Myocyte (in vitro differentiated cells): ENCODE results near the gene EIF3A. TPM values are rescaled to one million over a fixed set of nuclear protein-coding genes. Genes with fewer than 3 reads are reported as not detected.
"Not testable (repeated sequence)": the region's sequence is repeated elsewhere in the genome, so short reads cannot be mapped to it uniquely, and the experiment has no call there.

Experiments
- DNase-seq: peaks from one replicate; pipeline ENCODE4 v3.0.0-alpha.2; 2012; ENCODE audit warnings: low read depth
- total RNA-seq: library from RNA; depleted of rRNA; stranded (reverse); fragments of >200 nt; gene quantifications from 2 replicates; pipeline ENCODE4 v1.2.3, GENCODE V29; 2014

EIF3A gene
- total RNA-seq, 1 donor from 2014 or later, result 169 TPM

DNA sequence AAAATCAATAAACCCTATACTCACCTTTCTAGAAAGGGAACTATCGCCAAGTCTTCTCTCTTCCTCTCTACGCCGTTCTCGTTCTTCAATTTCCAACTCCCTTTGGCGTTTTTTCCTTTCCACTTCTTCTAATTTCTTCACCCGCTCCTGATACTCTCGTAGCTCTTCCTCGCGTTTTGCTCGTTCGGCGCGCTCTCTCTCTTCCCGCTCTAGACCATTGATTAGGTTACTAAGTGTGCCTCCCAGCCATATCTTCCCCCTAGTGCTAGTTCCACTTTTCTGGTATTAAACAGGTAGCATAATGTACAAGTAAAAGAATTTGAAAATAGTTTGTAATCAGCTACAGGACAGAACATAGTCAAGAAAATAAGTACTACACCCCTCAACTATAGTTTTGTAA lies 30.8 kb downstream of the EIF3A start:
- DNase-seq, result no peak

- no peak for DNase-seq
Observed at GRCh38 chr10:119049361-119049760, 31.3 kb downstream of the EIF3A start.

GRCh38 chr10:119045561-119045960 lies 35.1 kb downstream of the EIF3A start:
- no peak for DNase-seq

DNA sequence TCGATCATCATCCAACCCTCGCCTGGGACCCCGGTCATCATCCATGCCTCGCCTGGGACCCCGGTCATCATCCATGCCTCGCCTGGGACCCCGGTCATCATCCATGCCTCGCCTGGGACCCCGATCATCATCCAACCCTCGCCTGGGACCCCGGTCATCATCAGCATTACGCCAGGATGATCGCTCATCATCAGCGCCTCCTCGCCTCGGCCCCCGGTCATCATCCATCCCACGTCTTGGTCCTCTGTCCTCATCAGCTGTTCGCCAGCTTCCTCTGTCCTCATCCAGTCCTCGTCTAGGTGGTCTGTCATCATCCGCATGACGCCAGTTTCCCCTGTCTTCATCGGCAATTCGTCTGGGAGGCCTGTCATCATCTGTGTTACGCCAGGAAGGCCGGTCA lies 38.4 kb downstream of the EIF3A start:
- no peak for DNase-seq

GRCh38 chr10:119041326-119041725 lies 39.3 kb downstream of the EIF3A start:
- no peak for DNase-seq

- no peak for DNase-seq
Observed at GRCh38 chr10:119039161-119039560, 41.5 kb downstream of the EIF3A start.

DNA sequence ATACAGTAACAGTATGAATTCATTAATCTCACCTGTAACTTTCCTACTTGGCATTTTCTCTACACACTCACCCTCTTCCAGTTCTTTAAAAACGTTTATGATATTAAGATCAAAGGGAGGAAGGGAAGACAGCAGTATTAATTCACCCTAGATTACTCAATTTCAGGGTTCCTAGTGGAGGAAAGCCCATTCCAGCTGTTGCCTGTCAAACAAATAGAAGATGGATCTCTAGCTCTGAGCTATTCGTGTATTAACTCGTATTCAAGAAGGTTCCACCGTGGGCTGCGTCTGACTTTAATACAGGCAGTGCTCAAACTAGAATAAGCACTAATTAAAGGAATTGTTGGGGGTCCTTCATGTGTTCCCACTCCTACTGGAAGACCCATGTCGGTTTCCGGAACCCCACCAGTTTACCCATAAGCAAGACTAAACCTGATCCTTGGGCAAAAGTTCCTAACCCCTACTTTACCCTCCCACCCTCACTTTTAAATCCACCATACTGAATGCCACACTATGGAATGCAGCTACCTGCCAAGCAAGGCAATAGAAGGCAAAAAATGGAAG lies 49.0 kb downstream of the EIF3A start:
- peak; percentile 22 for DNase-seq

DNA sequence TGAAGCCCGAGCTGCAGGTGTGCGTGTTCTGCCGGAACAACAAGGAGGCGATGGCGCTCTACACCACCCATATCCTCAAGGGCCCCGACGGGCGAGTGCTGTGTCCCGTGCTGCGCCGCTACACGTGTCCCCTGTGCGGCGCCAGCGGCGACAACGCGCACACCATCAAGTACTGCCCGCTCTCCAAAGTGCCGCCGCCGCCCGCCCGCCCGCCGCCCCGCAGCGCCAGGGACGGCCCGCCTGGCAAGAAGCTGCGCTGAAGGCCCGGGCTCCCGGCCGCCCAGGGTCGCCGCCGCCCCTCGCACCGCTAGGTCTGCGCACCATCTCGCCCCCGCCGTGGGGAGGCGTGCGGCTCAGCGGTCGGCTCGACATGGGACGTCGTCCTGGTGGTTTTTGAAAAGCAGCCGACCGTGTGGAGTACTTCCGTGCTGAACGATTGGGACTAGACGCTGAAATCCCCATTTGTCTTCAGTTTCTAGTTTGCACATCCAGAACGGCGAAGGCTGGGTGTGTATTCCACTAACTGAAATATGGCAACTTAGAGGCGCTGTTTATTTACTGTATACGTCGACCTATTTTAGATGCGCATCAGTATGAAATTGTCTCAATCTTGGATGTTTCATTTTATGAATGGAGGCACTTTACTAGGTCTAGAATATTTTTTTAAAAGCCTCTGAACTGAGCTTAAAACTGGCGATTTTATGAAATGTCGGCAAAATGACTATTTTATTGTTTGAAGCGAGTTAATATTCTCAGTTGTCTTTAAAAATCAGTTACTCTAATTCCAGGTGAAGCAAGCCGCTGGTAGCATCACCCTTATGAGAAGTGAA lies 50.0 kb downstream of the EIF3A start:
- peak; percentile 40 for DNase-seq

- DNase-seq, result peak; percentile 24
Observed at GRCh38 chr10:119029613-119030420, 50.8 kb downstream of the EIF3A start, which contains the start of gene NANOS1. TSS of gene NANOS1 (plus strand) at chr10:119029714. CDS start at chr10:119029802, 88 bp downstream.

DNA sequence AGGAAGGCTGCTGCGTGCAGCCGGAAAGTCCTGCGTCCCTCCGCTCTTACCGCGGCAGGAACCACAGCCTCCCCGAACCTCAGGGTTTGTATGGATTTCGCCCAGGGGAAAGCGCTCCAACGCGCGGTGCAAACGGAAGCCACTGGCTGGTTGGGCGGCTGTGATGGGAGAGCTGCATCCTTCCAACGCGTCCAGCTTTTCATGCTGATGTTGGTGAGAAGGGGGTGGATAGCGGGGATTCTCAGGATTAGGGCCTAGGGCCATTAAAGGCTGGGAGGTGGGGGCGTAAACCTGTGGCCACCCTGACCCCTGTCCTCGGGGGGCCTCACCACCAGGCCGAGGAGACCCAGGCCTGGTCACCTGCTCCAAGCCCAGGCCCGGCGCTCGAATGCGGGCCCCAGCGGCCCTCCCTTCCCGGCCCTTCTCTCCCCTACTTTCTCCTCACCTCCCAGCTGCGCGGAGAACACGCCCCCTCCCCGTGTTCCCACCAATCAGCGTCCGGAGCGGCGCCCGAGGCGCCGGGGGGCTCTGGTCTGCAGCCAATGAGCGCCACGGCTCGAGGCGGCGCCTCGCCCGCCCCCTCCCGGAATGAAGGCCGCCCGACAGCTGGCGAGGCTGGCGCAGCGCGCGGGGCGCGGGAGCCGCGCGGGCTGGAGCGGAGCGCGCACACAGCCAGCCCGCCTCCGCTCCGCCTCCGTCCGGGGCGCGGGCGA lies 51.6 kb downstream of the EIF3A start:
- DNase-seq, result peak; percentile 85

DNA sequence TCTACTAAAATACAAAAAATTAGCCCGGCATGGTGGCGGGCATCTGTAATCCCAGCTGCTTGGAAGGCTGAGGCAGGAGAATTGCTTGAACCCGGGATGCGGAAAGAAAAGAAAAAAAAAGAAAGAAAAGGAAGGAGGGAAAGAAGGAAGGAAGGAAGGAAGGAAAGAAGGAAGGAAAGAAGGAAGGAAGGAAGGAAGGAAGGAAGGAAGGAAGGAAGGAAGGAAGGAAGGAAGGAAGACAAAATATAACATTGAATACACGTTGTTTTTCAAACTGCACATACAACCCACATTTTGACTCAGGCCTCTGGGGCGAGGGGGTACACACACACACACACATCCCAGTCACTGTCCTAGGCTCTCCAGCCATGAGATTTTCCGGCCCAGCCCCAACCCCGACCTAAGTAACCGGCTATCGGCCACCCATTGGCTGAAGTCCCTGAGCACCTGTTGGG lies 52.1 kb downstream of the EIF3A start:
- not testable (repeated sequence) for DNase-seq

DNA sequence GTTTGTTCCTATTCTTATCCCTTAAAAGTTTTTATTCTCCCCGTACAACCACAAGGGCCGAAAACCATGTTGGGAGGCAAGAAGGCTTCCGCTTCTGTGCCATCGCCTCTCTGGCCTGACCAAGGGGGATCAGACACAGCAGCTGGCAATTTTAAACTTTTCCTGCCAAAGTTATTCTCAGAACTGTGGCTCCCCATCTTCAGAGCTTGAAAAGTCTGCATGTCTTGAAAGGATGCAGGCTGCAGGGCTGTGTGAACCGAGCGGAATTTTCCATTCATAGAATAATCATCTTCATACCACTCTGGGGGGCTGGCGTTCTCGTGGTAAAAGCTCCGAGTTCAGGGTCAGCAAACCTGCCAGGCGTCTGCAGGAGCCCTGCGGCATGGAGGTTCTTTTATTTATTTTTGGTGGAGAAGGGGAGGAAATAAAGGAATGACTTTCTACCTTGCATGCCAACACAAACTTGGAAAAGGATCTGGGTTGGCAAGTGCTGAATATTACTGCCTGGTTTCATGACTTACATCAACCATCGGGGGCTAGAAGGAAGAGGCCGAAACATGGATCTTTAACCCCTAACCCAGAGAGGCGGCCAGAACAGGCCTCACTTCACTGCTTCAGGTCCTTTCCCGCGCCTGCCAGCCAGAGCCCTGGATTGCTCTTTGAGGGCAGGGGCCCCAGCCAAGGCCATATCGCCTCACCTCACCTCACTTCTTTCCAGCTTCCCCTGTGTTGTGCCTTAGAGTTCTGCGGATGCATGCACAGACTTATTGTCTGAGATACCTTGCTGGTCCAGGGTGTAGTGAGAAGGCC lies 54.1 kb downstream of the EIF3A start:
- DNase-seq, result peak; percentile 24

- DNase-seq, result peak; percentile 47
Observed at GRCh38 chr10:119025776-119026175, 54.8 kb downstream of the EIF3A start.

DNA sequence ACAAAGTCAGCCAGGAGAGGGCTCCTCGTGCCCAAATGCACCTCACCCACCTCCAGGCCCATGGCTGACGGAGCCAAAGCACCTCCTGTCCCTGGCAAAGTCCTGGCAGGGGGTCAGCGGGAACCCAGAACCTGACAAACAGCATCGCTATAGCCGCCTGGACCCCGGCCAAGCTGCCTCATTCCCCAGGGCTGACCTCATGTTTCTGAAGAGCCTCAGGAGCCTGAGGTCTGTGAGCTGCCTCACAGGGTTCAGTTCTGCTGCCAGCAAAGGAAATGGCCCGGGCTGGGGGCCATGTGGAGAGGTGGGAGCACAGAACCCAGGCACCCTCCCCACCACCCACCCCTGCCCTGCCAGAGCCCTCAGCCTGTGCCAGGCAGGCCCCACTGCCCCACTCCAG lies 55.3 kb downstream of the EIF3A start:
- DNase-seq, result peak; percentile 60

- DNase-seq, result no peak
Observed at GRCh38 chr10:119024882-119025281, 55.7 kb downstream of the EIF3A start.

GRCh38 chr10:119023553-119023868 lies 57.1 kb downstream of the EIF3A start:
- DNase-seq, result no peak

DNA sequence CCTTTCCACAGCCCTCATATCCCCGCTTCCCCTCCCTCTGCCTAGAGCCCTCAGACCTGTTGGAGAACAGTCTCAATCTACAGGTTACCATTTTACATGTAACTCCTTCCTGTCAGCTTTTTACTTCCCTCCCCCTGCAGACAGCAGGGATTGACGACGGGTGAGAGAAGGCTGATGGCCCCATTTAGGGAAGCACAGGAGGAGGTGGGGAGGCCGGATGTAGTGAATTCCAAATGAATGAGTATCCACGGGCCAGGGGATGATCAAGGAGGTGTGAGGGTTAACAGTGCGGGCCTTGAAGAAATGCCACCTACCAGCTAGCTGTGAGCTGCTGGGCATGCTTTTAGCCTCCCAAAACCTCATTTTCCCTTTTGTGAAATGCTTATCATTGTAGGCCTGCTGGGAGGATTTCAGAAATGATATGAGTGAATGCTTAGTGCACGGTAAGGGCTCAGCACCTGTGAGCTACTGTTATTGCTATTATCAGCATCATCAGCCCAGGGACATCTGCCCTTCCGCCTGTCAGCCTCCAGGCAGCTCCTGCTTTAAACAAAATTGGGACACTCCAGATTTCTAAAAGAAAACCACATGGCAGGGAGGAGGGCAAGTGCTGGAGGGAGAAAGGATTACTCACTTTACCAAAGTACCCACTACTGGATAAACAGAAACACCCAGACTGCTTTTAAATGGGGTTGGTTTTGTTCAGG lies 57.6 kb downstream of the EIF3A start:
- peak; percentile 86 for DNase-seq

DNA sequence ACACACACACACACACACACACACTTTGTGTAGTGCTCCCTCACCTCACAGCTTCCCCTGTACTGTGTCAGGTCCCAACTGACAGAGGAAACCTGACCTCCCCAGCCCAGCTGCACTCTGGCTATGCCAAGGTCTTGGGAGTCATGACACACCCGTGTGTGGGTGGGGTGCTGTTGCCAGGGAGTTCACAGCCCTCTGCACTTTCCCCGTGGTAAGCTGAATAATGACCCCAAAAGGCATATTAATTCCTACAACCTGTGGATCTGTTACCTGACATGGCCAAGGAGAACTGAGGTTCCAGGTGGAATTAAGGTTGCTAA lies 60.0 kb downstream of the EIF3A start:
- DNase-seq, result peak; percentile 71

- DNase-seq, result no peak
Observed at GRCh38 chr10:119007211-119007574, 73.4 kb downstream of the EIF3A start.
